Astrocyte (in vitro differentiated cells and primary cell): ENCODE results near the gene ACTN1.
"Not testable (repeated sequence)": the region's sequence is repeated elsewhere in the genome, so short reads cannot be mapped to it uniquely, and the experiment has no call there.

Experiments
- EZH2 ChIP-seq: IDR thresholded peaks from 2 replicates; pipeline ENCODE4 v1.6.1; 2012; ENCODE audit warnings: mild to moderate bottlenecking, low read length, inconsistent platforms; ENCODE audit not compliant: insufficient read depth
- TF ChIP-seq, protein P1 (sequence below): IDR thresholded peaks from 2 replicates; pipeline ENCODE4 v1.5.1; 2011; ENCODE audit warnings: low read depth, mild to moderate bottlenecking, inconsistent platforms, low read length, moderate library complexity; ENCODE audit not compliant: insufficient read depth

DNA sequence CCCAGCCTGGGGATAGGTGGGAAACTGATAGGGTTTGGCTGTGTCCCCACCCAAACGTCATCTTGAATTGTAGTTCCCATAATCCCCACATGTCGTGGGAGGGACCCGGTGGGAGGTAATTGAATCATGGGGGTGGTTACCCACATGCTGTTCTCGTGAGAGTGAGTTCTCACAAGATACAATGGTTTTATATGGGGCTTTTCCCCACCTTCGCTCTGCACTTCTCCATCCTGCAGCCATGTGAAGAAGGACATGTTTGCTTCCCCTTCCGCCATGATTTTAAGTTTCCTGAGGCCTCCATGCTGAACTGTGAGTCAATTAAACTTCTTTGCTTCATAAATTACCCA, 5.9 kb downstream of the ACTN1 start:
- TF ChIP-seq, protein P1, sequence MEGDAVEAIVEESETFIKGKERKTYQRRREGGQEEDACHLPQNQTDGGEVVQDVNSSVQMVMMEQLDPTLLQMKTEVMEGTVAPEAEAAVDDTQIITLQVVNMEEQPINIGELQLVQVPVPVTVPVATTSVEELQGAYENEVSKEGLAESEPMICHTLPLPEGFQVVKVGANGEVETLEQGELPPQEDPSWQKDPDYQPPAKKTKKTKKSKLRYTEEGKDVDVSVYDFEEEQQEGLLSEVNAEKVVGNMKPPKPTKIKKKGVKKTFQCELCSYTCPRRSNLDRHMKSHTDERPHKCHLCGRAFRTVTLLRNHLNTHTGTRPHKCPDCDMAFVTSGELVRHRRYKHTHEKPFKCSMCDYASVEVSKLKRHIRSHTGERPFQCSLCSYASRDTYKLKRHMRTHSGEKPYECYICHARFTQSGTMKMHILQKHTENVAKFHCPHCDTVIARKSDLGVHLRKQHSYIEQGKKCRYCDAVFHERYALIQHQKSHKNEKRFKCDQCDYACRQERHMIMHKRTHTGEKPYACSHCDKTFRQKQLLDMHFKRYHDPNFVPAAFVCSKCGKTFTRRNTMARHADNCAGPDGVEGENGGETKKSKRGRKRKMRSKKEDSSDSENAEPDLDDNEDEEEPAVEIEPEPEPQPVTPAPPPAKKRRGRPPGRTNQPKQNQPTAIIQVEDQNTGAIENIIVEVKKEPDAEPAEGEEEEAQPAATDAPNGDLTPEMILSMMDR: not testable (repeated sequence)
- not testable (repeated sequence) for TF ChIP-seq EZH2
